K562 (cell line): Measurements from ENCODE around the gene C13orf46. TPM values are rescaled to one million over a fixed set of nuclear protein-coding genes. Genes with fewer than 3 reads are reported as not detected.

Experiments
- ATAC-seq: fragments of 200-7000 bp; cut with Tn5 transposase; 3 replicates; pipeline ENCODE4 v1.9.1; 2020; ENCODE audit warnings: moderate library complexity
- BruUV-seq: library from RNA; stranded (reverse); fragments of 400-500 nt; replicated peaks from 2 replicates; lab custom pipeline; 2021; lab: Mats Ljungman, UMichigan
- CTCF ChIA-PET: fragments of 300-600 bp; formaldehyde crosslinking; extraction: SDS; loops from one replicate; lab custom pipeline; 2021; ENCODE audit warnings: low intra/inter-chr PET ratio; lab: Yijun Ruan, JAX
- POLR2A ChIA-PET: fragments of 300-600, 350-650 bp; sonication (Branson Sonifier 250); formaldehyde crosslinking; extraction: SDS; loops from one replicate; lab custom pipeline; 2021; ENCODE audit warnings: antibody characterized with exemption, inconsistent platforms; lab: Yijun Ruan, JAX
- DNase-seq, 4 experiments: peaks; one replicate each; pipeline versions ENCODE4 v3.0.0 to v3.0.0-alpha.2; 2011 to 2018; ENCODE audit warnings: low spot score in 3 of 4, mixed read lengths in 3 of 4; ENCODE audit errors: extremely low read depth in 1 of 4
- FAIRE-seq: peaks from 2 replicates; lab custom pipeline; 2011; peaks lifted over from hg19 to GRCh38; lab: Jason Lieb, UNC
- H2AFZ ChIP-seq: 2 replicates; pipeline ENCODE4 v1.6.0; 2011; ENCODE audit warnings: low read depth, low read length, control low read depth, inconsistent platforms
- H3K27ac ChIP-seq: fragments of 200-600 bp; 3 replicates; pipeline ENCODE4 v1.8.0; 2011; ENCODE audit warnings: low read depth, mild to moderate bottlenecking, control low read depth, inconsistent platforms, low read length, moderate library complexity, mixed read lengths; ENCODE audit errors: extremely low read depth
- H3K27me3 ChIP-seq, 2 experiments: fragments of 300-600 bp in 1 of 2; 2 replicates in 1 of 2; 3 replicates in 1 of 2; pipeline versions ENCODE4 v1.6.0 to v1.8.0; 2011; ENCODE audit warnings: inconsistent platforms in 2 of 2, low read length in 2 of 2, mild to moderate bottlenecking in 1 of 2, mixed read lengths in 1 of 2, moderate library complexity in 1 of 2; ENCODE audit not compliant: control insufficient read depth in 2 of 2, insufficient read depth in 2 of 2
- H3K36me3 ChIP-seq: fragments of 300-600 bp; 3 replicates; pipeline ENCODE4 v1.8.0; 2011; ENCODE audit warnings: mild to moderate bottlenecking, low read length, inconsistent platforms; ENCODE audit not compliant: control insufficient read depth, insufficient read depth
- H3K4me1 ChIP-seq, 2 experiments: fragments of 200-600 bp in 1 of 2; replicated peaks in 1 of 2; 2 replicates in 1 of 2; 3 replicates in 1 of 2; pipeline versions ENCODE4 v1.5.1 to v1.8.0; 2011; ENCODE audit warnings: inconsistent platforms in 2 of 2, low read length in 2 of 2, mild to moderate bottlenecking in 1 of 2, mixed read lengths in 1 of 2, moderate library complexity in 1 of 2; ENCODE audit not compliant: control insufficient read depth in 2 of 2, insufficient read depth in 2 of 2
- H3K4me2 ChIP-seq: 2 replicates; pipeline ENCODE4 v1.6.1; 2011; ENCODE audit warnings: low read length, control low read depth, inconsistent platforms, mixed read lengths; ENCODE audit not compliant: insufficient read depth
- H3K4me3 ChIP-seq: fragments of 200-600 bp; sonication (generic), shearing (Covaris generic); 2 replicates; pipeline ENCODE4 v1.5.1; 2016; ENCODE audit warnings: control low read depth, inconsistent platforms
- H3K79me2 ChIP-seq: fragments of 200-600 bp; 3 replicates; pipeline ENCODE4 v1.8.0; 2011; ENCODE audit warnings: low read length, inconsistent platforms; ENCODE audit not compliant: control insufficient read depth, insufficient read depth
- H3K9ac ChIP-seq, 2 experiments: 2 replicates each; pipeline versions ENCODE4 v1.6.0 to v1.6.1; 2011; ENCODE audit warnings: low read depth in 2 of 2, low read length in 2 of 2, control low read depth in 1 of 2, inconsistent platforms in 1 of 2, mild to moderate bottlenecking in 1 of 2, mixed read lengths in 1 of 2; ENCODE audit not compliant: insufficient read depth in 1 of 2
- H3K9me1 ChIP-seq: one replicate; pipeline ENCODE4 v1.6.0; 2011; ENCODE audit warnings: inconsistent platforms, mild to moderate bottlenecking, low read length, moderate library complexity; ENCODE audit not compliant: control insufficient read depth, insufficient read depth
- H3K9me3 ChIP-seq: replicated peaks from 2 replicates; pipeline ENCODE4 v1.5.1; 2011; ENCODE audit warnings: low read depth, low read length, inconsistent platforms; ENCODE audit not compliant: control insufficient read depth, insufficient read depth
- H4K20me1 ChIP-seq: replicated peaks from 2 replicates; pipeline ENCODE4 v1.6.1; 2011; ENCODE audit warnings: low read length, inconsistent platforms, mixed read lengths; ENCODE audit not compliant: control insufficient read depth, insufficient read depth
- HMGN3 ChIP-seq: IDR thresholded peaks from 2 replicates; pipeline ENCODE4 v1.6.1; 2011; ENCODE audit warnings: borderline replicate concordance, low read depth, mild to moderate bottlenecking, mixed read lengths, low read length; ENCODE audit not compliant: insufficient read length; ENCODE audit errors: extremely low read depth
- KAT2B ChIP-seq: IDR thresholded peaks from one replicate; pipeline ENCODE4 v1.6.1; 2012; ENCODE audit warnings: low read depth, mild to moderate bottlenecking, control low read depth, inconsistent platforms, low read length, moderate library complexity
- KHSRP ChIP-seq: fragments of 450-650 bp; IDR thresholded peaks from 2 replicates; pipeline ENCODE4 v1.6.1; 2017
- PCBP1 ChIP-seq: fragments of 200-400 bp; formaldehyde crosslinking; IDR thresholded peaks from 2 replicates; pipeline ENCODE4 v1.6.1; 2018; ENCODE audit warnings: mild to moderate bottlenecking, low read depth, low read length; ENCODE audit not compliant: poor library complexity, severe bottlenecking
- RAD21 ChIP-seq, 2 experiments: fragments of 250-450 bp in 1 of 2; fragments of 450-650 bp in 1 of 2; sonication (Bioruptor Pico) in 1 of 2; formaldehyde crosslinking in 1 of 2; IDR thresholded peaks in 1 of 2; conservative IDR thresholded peaks in 1 of 2; 2 replicates each; pipeline versions ENCODE4 v1.4.0 to v1.8.0; 2020 to 2022; ENCODE audit warnings: mild to moderate bottlenecking in 2 of 2, moderate library complexity in 1 of 2
- SIX5 ChIP-seq, 2 experiments: IDR thresholded peaks; 2 replicates each; pipeline ENCODE4 v1.6.1; 2011; ENCODE audit warnings: low read length in 2 of 2, borderline replicate concordance in 1 of 2, low read depth in 1 of 2, mild to moderate bottlenecking in 1 of 2, moderate library complexity in 1 of 2; ENCODE audit not compliant: insufficient read depth in 1 of 2
- WHSC1 ChIP-seq: IDR thresholded peaks from one replicate; pipeline ENCODE4 v1.6.1; 2012; ENCODE audit warnings: low read length, control low read depth, inconsistent platforms
- ZFPM2 ChIP-seq: fragments of 250-450 bp; sonication (Bioruptor Pico); IDR thresholded peaks from 2 replicates; pipeline ENCODE4 v1.5.1; 2022; ENCODE audit warnings: mild to moderate bottlenecking
- ZNF140 ChIP-seq: fragments of 250-450 bp; sonication (Bioruptor Pico); IDR thresholded peaks from 2 replicates; pipeline ENCODE4 v1.8.0; 2021; ENCODE audit warnings: moderate library complexity, mild to moderate bottlenecking, inconsistent platforms
- ZNF408 ChIP-seq: fragments of 250-450 bp; sonication (Bioruptor Pico); IDR thresholded peaks from 2 replicates; pipeline ENCODE4 v1.4.0; 2020; ENCODE audit warnings: low read depth, mild to moderate bottlenecking, moderate library complexity
- ZNF586 ChIP-seq: fragments of 450-650 bp; formaldehyde crosslinking; conservative IDR thresholded peaks from 2 replicates; pipeline ENCODE4 v1.4.0; 2020; ENCODE audit warnings: mild to moderate bottlenecking, moderate library complexity
- WGBS: fragments of 100-300 bp; shearing (Covaris generic); methylation state at CpG from one replicate; pipeline ENCODE4 v1.1.6; 2016; ENCODE audit warnings: low coverage, mixed read lengths; ENCODE audit not compliant: insufficient coverage; ENCODE audit errors: missing lambda C conversion rate; 5-methylcytosine and 5-hydroxymethylcytosine counted together
- in situ Hi-C: fragments of 300-500 bp; cut with MboI; formaldehyde crosslinking; loops from 4 replicates; pipeline ENCODE4 v1.15.0; 2018; ENCODE audit warnings: inconsistent platforms, mixed read lengths
- intact Hi-C: fragments of 100-400 bp; cut with micrococcal nuclease; formaldehyde crosslinking; loops from 2 replicates; pipeline ENCODE4 v1.14.2; 2022
- polyA plus RNA-seq, 8 experiments: library from polyadenylated mRNA; depleted of rRNA in 4 of 8; stranded (reverse) in 5 of 8; unstranded in 3 of 8; fragments of >200 nt; fragmentation: Nextera tagmentation in 2 of 8; fragmentation: Illumina TruSeq in 1 of 8; extraction: Ambion mirVana in 2 of 8; extraction: Trizol in 1 of 8; gene quantifications; 2 replicates each; pipeline versions ENCODE4 v1.2.1 to v1.2.3, GENCODE V29; 2011 to 2014; ENCODE audit warnings: inconsistent platforms in 1 of 8, missing spikeins in 1 of 8
- total RNA-seq, 7 experiments: library from RNA; depleted of rRNA in 6 of 7; stranded (reverse); fragments of >200 nt in 6 of 7; fragmentation: Illumina TruSeq in 2 of 7; extraction: Trizol in 2 of 7; gene quantifications; 2 replicates each; pipeline versions ENCODE4 v1.2.1 to v1.2.3, GENCODE V29; 2011 to 2021; ENCODE audit warnings: low replicate concordance in 1 of 7

The C13orf46 gene
- total and polyA plus RNA-seq, 9 of the 15 experiments (the other 6 are each of a cell fraction or from before 2014, with no cell fraction given) = 0.04 to 0.24 (median 0.05) TPM; not detected in 4

DNA sequence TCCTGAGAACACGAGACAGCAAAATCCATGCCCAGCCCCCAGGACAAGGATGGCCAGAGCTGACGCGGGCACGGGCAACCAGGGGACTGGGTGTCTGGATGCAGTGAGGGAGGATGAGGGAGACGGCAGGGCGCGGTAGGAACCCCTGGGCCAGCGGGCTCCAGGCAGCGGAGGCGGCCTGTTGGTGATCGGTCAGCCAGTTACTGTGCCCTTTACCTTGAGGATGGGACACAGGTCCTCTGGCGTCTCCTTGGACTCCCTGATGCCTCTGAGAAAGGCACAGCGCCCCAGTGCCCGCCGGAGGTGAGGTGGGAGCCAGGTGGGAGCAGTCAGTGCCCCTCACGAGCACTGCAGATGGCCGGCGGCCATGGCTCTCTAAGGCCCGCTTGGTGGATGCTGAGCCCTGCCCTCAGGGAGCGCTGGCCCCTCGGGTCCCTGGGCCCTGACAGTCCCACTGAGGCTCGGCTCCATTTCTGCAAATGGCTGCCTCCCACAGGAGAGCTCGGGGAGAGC lies 31.2 kb downstream of the C13orf46 start:
- in situ Hi-C loops (no loop called here), intact Hi-C loops (no loop called here)
- Histone ChIP-seq H2AFZ (no peak overlapping the region), H3K36me3 (no peaks in the 10 kb centered on the region), H3K9me3 (no peaks in the 10 kb centered on the region), H4K20me1 (no peaks in the 10 kb centered on the region; the same call in 1 of the 2 replicates), H3K9me1 (no peaks in the 10 kb centered on the region), H3K27ac (no peak overlapping the region), H3K27me3 (peaks cover 12 to 60% of the 10 kb centered on the region in 2 experiments; a peak in 4 of 5 replicates), H3K4me1 (peaks cover 2 to 28% of the 10 kb centered on the region in 2 experiments; a peak in 4 of 5 replicates), H3K4me2 (no peak overlapping the region), H3K4me3 (no peak overlapping the region), H3K9ac (no peak overlapping the region), H3K79me2 (no peaks in the 10 kb centered on the region)
- POLR2A ChIA-PET = interaction anchor here (0.6 kb wide), 1 partner anchor 362 kb away, joined by 3 read pairs; no protein-coding TSS in a partner anchor
- no TSS peak for BruUV-seq
- 21% methylated on average over 12 of the region's 23 CpGs for WGBS
- FAIRE-seq = no peak
- no peak for ATAC-seq
- DNase-seq = no peak
- CTCF ChIA-PET = no interaction called here
- TF ChIP-seq ZNF140 (no peak), SIX5 (IDR thresholded peaks at IDR 0.05; ENCODE audit: borderline replicate concordance in 1 of 2, insufficient read depth in 1 of 2, low read depth in 1 of 2, low read length in 2 of 2) (no peak), ZFPM2 (CRISPR knock-in tag) (no peak), ZNF586 (no peak), ZNF408 (no peak), PCBP1 (no peak), HMGN3 (no peak), WHSC1 (no peak), RAD21 (CRISPR knock-in tag; conservative IDR thresholded peaks at IDR 0.05 in 1 of 2, IDR thresholded peaks at IDR 0.05 in 1 of 2) (no peak), KHSRP (no peak), KAT2B (no peak)
